Fibroblast of peridontal ligament (primary cell): ENCODE data around the gene GBP5.
"Not testable (repeated sequence)": the region's sequence is repeated elsewhere in the genome, so short reads cannot be mapped to it uniquely, and the experiment has no call there.

Experiments used
- DNase-seq: peaks from one replicate; pipeline ENCODE4 v3.0.0-alpha.2; 2010; ENCODE audit errors: extremely low read depth

The GBP5 gene

DNA sequence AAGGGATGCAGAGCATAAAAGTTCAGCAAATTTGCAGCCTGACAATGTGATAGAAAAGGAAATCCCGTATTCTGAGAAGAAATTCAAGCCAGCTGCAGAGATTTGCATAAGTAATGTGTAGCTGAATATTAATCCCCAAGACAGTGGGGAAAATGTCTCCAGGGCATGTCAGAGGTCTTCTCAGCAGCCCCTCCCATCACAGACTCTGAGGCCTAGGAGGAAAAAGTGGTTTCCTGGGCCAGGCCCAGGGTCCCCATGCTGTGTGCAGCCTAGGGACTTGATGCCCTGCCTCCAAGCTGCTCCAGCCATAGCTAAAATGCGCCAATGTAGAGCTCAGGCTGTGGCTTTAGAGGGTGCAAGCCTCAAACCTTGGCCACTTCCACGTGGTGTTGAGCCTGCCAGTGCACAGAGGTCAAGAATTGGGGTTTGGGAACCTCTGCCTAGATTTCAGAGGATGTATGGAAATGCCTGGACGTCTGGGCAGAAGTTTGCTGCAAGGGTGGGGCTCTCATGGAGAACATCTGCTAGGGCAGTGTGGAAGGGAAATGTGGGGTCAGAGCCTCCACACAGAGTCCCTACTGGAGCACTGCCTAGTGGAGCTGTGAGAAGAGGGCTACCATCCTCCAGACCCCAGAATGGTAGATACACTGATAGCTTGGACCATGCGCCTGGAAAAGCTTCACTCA, 11.6 kb upstream of the GBP5 start:
- not testable (repeated sequence) for DNase-seq

DNA sequence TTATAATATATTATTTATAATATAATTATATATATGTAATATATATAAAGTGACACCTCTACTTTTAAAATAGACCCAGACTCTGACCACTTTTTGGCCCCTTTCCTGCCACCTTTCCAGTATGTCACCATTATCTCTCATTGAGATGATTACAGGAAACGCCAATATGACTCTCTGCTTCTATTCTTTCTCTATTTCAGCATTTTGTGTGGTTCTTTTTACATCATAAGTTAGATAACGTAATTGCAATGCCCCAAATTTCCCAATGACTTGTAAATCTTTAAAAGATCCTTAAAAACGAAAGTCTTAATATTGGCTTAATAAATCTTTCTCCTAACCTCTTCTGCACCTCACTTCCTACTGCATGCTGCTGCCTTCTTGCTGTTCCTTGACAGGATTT, 8.1 kb upstream of the GBP5 start:
- DNase-seq, result no peak

DNA sequence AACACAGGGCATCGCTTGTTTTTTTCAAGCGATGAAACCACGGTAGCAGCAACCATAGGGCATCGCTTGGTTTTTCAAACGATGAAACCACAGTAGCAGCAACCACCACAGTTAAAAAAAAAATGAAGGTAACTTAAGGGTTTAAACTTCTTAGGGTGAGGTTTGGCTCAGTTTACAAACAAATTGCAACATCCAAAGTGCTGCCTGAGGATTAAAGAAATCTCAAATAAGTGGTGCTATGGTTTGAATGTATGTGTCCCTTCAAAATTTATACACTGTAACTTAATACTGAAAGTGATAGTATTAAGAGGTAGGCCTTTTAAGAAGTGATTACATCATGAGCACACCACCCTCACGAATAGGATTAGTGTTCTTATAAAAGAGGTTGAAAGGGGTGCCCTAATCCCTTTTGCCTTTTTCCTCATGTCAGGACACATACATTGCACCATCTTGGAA, 6.4 kb upstream of the GBP5 start:
- DNase-seq, result no peak

DNA sequence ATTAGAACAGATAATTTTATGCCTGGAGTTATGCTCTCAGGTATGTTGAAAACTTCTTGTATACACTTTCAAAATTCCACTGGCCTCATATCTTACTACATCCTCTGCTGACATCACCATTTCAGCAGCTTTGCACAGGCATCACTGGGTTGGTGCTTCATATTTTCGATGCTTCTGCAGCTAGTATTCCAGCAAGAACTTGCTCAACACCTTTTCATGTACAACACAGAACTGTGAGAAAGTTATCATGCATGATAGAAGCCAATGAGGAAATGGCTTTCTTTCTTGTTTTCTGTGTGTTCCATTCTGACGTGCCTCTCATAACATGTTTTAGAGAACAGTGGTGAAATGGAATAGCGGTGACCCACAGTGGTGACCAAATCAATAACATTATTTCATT, 5.1 kb upstream of the GBP5 start:
- peak; percentile 13 for DNase-seq

DNA sequence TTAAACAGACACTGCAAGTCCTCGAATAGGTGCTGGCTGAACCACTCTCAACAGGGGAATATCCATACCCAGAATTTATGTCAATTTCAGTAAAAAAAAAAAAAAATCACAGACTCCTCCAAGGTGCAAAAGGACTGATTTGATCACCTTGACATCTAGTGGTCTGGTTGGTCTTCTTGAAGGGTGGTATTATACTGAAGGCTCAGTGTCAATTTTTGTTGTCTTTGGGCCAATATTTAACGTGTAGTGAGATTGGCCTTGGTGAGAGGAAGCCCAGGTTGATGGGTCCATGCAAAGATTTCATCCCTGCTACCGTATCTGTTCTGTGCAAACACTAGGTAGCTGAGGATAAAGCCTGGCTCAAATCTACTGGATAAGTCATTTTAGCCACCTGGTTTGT, 4.0 kb upstream of the GBP5 start:
- peak; percentile 20 for DNase-seq

GRCh38 chr1:89274411-89274857, 1.8 kb upstream of the GBP5 start:
- peak; percentile 87 for DNase-seq

GRCh38 chr1:89273324-89273778, 691 bp upstream of the GBP5 start:
- no peak for DNase-seq

- peak; percentile 91 for DNase-seq
Observed at GRCh38 chr1:89271341-89272015, 1.2 kb downstream of the GBP5 start.

DNA sequence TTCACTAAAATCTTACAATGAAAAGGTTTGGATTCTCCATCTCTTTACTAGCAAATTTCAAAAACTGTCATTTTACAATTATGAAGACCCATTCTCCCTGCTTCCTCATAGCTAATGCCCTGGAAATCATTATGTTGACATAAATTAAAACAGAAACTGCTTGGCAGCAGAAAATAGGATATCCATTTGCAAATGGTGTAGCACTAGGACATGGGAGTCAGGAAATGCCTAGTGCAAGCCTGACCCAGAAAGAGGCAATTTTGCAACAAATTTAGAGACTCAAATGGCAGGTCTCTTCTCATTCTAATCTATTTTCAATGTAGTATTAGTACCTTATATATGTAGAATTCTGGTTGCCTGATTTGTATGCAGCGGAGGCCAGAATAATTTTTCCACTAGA, 2.2 kb downstream of the GBP5 start:
- no peak for DNase-seq

GRCh38 chr1:89269277-89269676, 3.4 kb downstream of the GBP5 start:
- no peak for DNase-seq

DNA sequence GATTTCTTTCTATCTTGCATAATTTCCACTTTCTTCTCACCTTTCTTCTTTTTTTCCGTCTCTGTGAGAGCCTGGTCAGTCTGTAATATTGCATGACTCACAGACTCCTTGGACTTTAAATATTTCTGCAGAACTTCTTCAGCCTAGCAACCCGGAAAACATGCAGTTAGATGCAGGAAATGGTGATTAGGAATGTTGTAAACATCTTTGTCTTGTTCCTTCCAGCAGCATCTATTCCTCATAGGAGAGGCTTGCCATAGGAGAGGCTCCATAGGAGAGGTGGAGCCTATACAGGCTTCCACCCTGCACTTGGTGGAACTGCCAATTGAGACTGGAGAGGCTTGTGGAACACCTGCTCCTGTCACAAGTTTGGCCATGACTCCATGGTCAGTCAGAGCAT, 10.0 kb downstream of the GBP5 start:
- DNase-seq, result peak; percentile 18

DNA sequence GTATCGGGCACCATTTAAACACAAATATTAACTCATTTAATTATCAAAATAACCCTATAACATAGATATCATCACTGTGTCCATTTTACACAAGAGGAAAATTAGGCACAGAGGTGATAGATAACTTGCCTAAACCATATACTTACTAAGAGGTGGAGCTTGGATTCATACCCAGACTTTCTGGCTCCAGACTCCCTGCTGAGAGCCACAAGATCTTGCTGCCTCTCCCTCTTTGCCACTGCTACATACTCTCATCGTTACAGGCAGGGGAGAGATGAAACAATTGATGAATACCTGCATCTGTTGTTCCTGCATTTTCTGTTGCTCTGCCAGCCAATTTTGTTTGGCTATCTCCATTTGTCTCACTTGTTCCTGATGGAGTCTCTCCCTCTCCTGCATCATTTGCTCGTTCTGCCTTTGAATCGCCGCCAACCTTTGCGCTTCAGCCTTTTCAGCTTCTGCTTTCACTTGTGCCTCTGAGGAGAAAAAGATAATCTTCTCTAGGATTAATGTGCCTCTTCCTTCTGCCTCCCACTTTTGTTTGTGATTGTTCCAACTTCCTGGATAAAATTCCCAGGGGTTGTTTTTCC, 10.6 kb downstream of the GBP5 start:
- no peak for DNase-seq

- DNase-seq, result peak; percentile 35
Observed at GRCh38 chr1:89260566-89261255, 11.9 kb downstream of the GBP5 start.

GRCh38 chr1:89260042-89260441, 12.6 kb downstream of the GBP5 start:
- no peak for DNase-seq

GRCh38 chr1:89259283-89259971, 13.2 kb downstream of the GBP5 start:
- no peak for DNase-seq

GRCh38 chr1:89257041-89257440, 15.6 kb downstream of the GBP5 start:
- DNase-seq, result no peak

- DNase-seq, result not testable (repeated sequence)
Observed at GRCh38 chr1:89255581-89255980, 17.1 kb downstream of the GBP5 start.

- DNase-seq, result no peak
Observed at GRCh38 chr1:89254658-89255287, 17.9 kb downstream of the GBP5 start.

GRCh38 chr1:89243046-89243445, 29.6 kb downstream of the GBP5 start:
- no peak for DNase-seq
